ENCODE data around the gene KIAA1586.
A peak's percentile ranks its signal among the peaks of the same experiment; 100 is the strongest.
"Not testable (repeated sequence)": the region's sequence is repeated elsewhere in the genome, so short reads cannot be mapped to it uniquely, and the experiment has no call there.

The KIAA1586 gene

DNA sequence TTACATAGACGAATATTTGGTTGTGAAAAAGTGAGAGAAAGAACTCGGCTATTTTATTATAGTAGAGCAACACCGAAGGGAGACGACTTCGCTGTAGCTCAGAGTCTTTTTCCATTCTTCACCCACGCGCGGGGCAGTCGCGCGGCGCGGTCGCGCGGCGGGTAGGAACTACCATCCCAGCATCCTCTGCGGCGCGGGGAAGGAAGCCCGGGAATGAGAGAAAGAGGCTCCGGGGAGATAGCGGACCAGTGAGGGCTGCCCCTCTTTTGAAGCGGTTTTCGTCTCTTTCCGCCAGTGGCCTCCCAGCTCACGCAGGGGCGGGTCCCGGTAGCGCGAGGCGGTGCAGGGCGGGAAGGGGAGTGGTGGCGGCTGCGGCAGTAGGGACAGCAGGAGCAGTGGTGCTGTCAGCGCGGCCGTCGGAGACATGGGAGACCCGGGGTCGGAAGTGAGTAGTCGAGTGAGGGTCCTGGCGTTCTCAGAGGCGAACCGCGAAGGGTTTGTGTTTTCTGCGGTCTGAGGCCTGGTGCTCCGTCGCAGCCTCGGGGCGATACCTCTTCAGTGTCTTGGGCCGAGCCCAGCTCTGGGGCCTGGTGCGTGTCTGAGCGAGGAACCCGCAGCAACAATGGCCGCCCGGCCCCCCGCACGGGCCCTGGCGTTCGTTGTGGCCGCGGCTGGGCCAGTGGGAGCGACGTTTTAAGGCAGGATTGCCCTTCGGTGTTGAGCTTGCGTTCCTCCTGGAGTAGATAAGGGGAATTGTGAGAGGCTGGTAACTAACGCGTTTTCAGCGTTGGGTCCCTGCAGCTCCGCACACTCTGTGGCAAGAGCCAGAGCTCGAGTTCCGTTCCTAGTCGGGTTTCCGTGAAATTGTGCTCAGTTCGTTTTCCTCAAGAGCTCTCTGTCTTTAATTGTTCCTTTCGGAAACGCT lies at the start of gene KIAA1586:
Gene KIAA1586 (plus strand): TSS at position 362 of the 925 bp plus-strand sequence. CDS start 63 bp downstream, at position 425.
- peak; percentile 68 to 71 for DNase-seq (ENCODE audit: low read depth in 2 of 2)

GRCh38 chr6:56999049-56999448 lies 47.4 kb upstream of the KIAA1586 start:
- DNase-seq (ENCODE audit: low read depth in 2 of 2), result no peak

- not testable (repeated sequence) for DNase-seq (ENCODE audit: low read depth in 2 of 2)
Measured at GRCh38 chr6:56999748-57000147, 46.7 kb upstream of the KIAA1586 start.

- DNase-seq (ENCODE audit: low read depth in 2 of 2), result no peak
Measured at GRCh38 chr6:57002197-57002596, 44.3 kb upstream of the KIAA1586 start.

DNA sequence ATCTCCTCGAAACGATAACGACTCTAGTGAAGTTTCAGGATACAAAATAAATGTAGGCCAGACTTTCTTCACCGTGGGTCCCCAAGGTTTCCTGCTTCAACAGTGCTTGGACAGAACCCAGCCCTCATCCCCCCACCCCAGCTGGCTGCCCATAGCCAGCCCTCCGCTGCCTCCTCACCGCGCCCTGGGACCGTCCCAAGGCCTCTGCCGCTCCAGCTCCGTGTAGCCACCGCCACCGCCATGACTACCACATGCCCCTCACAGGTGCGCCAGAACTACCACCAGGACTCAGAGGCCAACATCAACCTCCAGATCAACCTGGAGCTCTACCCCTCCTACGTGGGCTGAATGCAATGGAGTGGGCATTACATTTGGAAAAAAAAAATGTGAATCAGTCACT lies 42.2 kb upstream of the KIAA1586 start:
- DNase-seq (ENCODE audit: low read depth in 2 of 2), result no peak

GRCh38 chr6:57006101-57006500 lies 40.4 kb upstream of the KIAA1586 start:
- no peak for DNase-seq (ENCODE audit: low read depth in 2 of 2)

DNA sequence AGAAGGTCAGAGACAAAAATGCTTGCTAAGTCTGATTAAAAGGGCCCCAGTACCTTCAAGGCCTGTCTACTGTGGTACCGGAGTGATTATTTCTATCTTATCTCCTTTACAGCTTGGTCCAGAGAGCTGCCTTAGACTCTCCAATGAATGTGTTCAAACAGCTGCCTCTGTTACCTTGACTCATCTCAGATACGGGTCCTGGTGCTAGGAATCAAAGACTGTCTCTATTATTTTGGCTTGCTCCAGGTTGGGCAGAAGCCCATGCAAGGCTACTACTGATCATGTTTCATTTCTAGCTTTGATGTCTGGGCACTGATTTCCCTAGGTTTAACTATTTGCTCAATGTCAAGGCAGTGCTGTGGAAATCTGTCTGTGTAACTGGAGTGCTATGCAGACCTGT lies 38.4 kb upstream of the KIAA1586 start:
- DNase-seq (ENCODE audit: low read depth in 2 of 2), result not testable (repeated sequence)

- no peak for DNase-seq (ENCODE audit: low read depth in 2 of 2)
Measured at GRCh38 chr6:57013521-57013926, 33.0 kb upstream of the KIAA1586 start.

- no peak for DNase-seq (ENCODE audit: low read depth in 2 of 2)
Measured at GRCh38 chr6:57017069-57017468, 29.4 kb upstream of the KIAA1586 start.

DNA sequence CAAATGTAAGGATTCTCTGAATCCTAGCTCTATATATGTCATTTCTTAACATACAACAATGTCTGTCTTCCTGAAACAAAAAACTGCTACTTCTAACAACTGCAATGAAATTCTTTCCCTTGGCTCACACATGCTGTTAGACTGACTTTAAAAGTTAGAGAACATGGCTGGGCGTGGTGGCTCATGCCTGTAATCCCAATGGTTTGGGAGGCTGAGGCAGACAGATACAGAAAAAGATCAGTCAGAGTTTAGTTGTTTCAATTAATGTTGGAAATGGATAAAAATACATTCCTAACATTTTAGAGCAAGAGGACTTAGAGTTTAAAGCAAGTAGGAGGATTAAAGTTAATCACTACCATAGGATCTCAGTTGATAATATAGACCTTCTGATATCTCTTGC lies 28.7 kb upstream of the KIAA1586 start:
- no peak for DNase-seq (ENCODE audit: low read depth in 2 of 2)

GRCh38 chr6:57019434-57019833 lies 27.1 kb upstream of the KIAA1586 start:
- DNase-seq (ENCODE audit: low read depth in 2 of 2), result no peak

- no peak for DNase-seq (ENCODE audit: low read depth in 2 of 2)
Measured at GRCh38 chr6:57021086-57021720, 25.3 kb upstream of the KIAA1586 start.

DNA sequence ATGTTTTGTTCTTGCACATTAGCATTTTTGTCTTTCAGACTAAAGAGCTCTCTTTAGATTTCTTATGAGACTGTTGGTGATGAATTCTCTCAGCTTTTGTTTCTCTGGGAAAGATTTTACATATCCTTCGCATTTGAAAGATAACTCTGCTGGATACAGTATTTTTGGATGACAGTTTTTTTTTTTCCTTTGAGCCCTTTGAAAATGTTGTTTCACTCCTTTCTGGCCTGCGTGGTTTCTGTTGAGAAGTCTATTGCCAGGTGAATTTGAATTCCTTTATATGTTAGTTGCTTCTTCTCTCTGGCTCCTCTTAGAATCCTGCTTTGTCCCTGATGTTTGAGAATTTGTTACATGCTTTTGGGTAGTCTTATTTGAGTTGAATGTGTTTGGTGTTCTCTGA lies 22.2 kb upstream of the KIAA1586 start:
- DNase-seq (ENCODE audit: low read depth in 2 of 2), result no peak

DNA sequence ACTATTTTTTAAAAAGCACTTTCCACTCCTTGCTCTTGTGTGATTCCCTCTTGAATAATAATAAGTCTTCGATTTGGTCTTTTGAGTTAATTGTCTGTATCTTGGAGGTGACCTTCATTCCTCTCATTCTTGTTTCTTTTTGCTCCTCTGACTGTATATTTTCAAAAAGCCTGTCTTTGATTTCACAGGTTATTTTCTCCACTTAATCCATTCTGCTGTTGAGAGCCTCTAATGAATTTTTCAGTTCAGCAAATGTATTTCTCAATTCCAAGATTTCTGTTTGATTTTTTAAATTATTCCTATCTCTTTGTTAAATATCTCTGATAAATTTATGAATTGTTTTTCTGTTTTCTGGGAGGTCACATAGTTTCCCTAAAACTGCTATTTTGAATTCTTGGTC lies 21.7 kb upstream of the KIAA1586 start:
- no peak for DNase-seq (ENCODE audit: low read depth in 2 of 2)

GRCh38 chr6:57026001-57026400 lies 20.5 kb upstream of the KIAA1586 start:
- DNase-seq (ENCODE audit: low read depth in 2 of 2), result no peak

- no peak for DNase-seq (ENCODE audit: low read depth in 2 of 2)
Measured at GRCh38 chr6:57027301-57027700, 19.2 kb upstream of the KIAA1586 start.

GRCh38 chr6:57029213-57029612 lies 17.3 kb upstream of the KIAA1586 start:
- DNase-seq (ENCODE audit: low read depth in 2 of 2), result no peak

- no peak for DNase-seq (ENCODE audit: low read depth in 2 of 2)
Measured at GRCh38 chr6:57033228-57033627, 13.3 kb upstream of the KIAA1586 start.

DNA sequence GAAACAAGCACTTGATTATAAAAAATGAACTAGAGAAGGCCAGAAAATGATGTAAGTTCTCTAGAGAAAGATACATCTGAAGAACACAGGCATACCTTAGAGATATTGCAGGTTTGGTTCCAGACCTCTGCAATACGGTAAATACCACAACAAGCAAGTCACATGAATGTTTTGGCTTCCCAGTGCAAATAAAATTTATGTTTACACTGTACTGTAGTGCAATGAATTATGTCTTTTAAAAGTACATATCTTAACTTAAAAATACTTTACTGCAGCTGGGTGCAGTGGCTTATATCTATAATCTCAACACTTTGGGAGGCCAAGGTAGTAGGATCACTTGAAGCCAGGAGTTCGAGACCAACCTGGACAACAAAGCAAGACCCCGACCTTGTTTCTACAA lies 10.9 kb upstream of the KIAA1586 start:
- no peak for DNase-seq (ENCODE audit: low read depth in 2 of 2)

DNA sequence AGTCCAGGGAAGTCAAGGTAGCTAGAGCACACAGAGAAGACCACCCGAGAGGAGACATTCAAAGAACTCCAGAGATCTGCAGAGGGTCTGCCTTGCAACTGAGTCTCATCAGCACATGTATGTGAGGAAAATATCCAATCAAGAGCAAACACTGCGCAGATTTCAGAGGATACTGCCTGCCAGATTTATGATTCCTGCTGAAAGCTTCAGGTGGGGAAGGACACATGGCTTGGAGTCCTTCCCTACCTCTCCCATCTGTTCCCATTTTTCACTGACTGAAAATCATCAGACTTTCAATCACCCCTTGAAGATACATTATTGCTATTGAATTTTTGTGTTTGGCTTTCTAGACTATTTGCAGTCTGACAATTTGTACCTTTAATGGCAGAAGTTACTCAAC lies 7.6 kb upstream of the KIAA1586 start:
- DNase-seq (ENCODE audit: low read depth in 2 of 2), result no peak

DNA sequence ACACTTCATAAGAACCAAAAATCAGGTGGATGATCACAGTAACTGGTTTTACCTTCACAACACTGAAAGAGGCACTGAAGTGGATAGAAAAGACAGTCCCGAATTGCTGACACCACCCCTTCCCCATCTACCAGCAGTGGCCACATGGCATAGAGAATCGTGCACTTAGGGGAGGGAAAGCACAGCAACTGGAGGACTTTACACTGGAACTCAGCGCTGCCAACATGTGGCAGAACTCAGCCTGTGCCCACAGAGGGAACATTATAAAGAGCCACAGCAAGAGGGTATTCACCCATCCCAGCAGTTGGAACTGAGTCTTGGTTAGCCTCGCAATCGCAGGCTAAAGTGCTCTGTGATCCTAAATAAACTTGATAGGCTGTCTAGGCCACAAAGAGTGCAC lies 6.5 kb upstream of the KIAA1586 start:
- no peak for DNase-seq (ENCODE audit: low read depth in 2 of 2)

DNA sequence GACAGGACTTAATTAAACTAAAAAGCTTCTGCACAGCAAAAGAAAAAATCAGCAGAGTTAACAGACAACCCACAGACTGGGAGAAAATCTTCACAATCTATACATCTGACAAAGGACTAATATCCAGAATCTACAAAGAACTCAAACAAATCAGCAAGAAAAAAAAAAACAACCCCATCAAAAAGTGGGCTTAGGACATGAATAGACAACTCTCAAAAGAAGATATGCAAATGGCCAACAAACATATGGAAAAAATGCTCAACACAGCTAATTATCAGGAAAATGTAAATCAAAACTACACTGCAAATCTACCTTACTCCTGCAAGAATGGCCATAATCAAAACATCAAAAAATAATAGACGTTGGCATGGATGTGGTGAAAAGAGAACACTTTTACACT lies 2.4 kb upstream of the KIAA1586 start:
- DNase-seq (ENCODE audit: low read depth in 2 of 2), result not testable (repeated sequence)

DNA sequence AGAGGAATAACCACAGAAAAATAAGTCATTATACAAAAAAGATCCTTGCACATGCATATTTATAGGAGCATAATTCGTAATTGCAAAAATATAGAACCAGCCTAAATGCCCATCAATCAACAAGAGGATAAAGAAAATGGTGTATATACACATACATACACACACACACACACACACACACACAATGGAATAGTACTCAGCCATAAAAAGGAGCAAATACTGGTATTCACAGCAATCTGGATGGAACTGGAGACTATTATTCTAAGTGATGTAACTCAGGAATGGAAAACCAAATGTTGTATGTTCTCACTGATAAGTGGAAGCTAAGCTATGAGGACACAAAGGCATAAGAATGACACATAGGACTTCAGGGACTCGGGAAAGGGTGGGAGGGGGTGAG lies 1.9 kb upstream of the KIAA1586 start:
- DNase-seq (ENCODE audit: low read depth in 2 of 2), result no peak

Measured in stimulated activated CD8-positive, alpha-beta memory T cell treated with anti-CD3 and anti-CD28 coated beads, Interleukin-7, amount 100 ng/mL, for 4 hours (primary cell).